Measurements from ENCODE around the gene KCNMA1.
A peak's percentile ranks its signal among the peaks of the same experiment; 100 is the strongest.

KCNMA1 gene

DNA sequence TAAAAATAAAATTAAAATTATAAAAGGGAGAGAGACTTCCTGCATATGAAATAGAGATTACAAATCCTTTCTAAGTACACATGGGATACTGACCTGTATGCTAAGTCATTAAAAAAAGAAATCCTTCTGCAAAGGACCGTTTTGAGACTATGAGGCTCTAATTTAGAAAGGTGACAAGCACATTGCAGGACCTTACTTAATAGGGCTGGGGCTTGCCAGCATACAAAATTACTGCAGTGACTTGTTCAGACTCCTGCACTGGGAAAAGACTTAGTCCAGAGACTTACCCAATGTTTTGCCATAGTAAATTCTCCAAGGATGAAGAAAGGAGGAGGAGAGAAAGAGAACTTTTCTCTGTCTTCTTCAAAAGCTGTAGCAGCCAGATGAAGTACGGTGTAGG, 193.6 kb downstream of the KCNMA1 start:
- DNase-seq, result no peak

GRCh38 chr10:77442699-77443189, 194.9 kb downstream of the KCNMA1 start:
- no peak for DNase-seq

GRCh38 chr10:77441353-77442166, 196.0 kb downstream of the KCNMA1 start:
- DNase-seq, result no peak

- DNase-seq, result no peak
Measured at GRCh38 chr10:77436257-77436975, 201.2 kb downstream of the KCNMA1 start.

DNA sequence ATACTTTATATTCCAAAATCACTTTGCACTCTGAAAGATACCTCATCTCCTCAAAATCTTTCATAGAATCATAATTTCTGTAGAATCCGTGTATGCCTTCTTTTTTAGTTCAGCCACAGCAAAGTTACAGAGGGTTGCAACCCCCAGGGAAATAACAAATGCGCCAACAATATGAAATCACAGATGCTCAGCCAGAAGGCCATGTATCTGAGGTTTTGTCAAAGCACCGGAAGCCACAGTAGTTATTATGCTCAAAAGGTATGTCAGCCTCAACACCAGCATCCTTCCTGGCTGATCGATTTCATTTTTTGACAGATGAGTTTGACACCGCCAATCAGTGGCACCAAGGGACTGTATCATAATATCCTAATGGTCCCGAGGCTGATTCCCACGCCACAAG, 204.1 kb downstream of the KCNMA1 start:
- DNase-seq, result no peak

DNA sequence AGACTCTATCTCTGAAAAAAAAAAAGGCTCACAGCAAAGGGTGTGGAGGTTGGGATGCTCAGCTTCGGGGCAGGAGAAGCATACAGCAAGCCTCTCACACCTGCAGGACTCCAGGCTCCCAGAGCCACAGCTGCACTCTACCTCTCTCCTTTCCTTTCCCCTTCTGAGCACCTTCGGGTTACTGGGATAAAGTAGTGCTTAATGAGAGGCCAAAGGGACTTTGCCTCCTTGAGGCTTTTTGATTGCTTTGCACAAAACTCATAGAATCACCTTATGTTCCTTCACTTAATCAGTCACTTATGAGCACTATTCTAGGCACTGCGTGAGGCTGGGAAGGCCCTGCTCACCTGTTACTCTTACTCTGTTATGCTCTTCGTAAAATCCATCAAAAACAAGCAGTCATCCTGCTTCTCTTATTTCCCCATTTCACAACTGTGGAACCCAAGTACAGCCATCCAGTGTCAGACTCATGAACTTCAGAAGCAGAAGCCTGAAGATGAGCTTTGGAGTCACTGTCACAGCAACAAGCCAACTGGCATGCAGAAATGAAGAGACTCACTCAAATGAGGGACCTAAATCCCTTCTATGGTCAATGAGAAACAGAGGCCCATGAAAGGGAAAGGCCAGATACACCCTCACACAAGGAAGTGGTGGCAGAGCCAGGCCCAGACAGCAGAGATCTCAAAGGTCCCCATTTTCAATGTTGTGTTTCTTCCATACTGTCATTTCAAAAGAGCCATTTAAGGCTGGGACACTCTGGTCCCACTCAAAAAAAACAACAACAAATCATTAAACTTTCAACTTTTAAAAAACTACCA, 205.4 kb downstream of the KCNMA1 start:
- no peak for DNase-seq

GRCh38 chr10:77431209-77431611, 206.4 kb downstream of the KCNMA1 start:
- DNase-seq, result peak; percentile 26

DNA sequence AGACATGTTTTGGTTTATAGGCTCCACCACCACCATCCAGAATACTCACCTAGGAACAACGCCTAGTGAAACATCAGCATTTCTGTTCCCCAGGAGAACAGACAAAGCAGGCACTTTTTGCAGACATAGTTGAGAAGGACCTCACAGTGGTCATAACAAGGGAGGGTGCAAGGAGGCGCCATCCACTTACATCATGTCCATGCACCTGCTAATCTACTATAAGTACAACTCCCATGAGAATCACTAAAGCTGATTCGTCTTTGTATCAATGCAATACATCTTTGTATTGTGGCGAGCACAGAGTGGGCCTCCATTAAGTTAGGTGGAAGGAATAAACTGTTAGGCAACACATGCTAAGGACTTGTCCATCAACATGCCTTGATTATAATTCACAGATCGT, 207.1 kb downstream of the KCNMA1 start:
- DNase-seq, result no peak

DNA sequence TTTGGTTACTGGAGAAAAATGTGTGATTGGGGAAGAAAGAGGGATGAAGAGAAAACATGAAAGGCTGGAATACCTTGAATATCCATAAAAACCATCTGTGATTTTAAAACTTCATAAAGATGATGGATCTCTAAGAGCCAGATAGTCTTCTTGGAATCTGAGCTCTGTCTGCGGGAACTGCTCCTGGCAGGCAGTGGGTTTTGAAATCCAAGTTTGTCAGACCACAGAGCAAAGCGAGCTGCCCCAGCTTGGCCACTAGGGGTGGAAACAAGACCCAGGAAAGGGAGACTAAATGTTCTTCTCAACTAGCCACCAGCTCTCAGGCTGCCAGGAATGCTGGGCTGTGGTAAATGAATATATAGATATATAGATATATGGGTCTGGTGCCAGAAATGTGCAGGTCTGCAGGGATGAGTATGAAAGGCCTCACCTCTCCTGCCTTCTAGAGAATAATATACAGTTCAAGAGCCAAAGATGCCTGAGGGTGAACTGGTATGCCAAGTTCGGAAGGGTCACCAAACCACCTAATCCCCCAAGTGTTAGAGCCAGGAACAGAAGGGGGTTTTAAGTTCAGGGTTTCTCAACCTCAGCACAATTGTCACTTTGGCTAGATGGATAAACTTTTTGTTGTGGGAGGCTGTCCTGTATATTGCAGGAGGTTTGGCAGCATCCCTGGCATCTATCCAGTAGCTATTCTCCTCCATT, 208.8 kb downstream of the KCNMA1 start:
- peak; percentile 83 for DNase-seq

DNA sequence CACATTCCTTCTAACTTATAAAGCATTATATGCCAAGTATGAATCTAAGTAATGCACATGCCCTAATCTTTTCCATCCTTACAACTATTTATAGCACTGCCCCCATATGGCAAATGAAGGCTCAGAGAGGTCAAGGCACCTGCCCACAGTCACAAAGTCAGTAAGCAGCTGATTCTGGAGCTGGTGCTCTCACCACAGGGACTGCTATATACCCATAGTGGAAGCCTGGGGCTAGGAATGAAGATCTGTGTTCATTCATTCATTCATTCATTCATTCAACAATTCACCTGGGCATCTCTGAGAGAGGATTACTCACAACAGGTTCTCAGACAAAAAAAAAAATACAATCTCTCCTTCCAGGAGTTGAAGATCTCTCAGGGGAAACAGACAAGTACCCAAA, 213.4 kb downstream of the KCNMA1 start:
- DNase-seq, result no peak

GRCh38 chr10:77422491-77423338, 214.9 kb downstream of the KCNMA1 start:
- DNase-seq, result peak; percentile 42

GRCh38 chr10:77421591-77421990, 216.0 kb downstream of the KCNMA1 start:
- no peak for DNase-seq

GRCh38 chr10:77420947-77421523, 216.6 kb downstream of the KCNMA1 start:
- DNase-seq, result no peak

GRCh38 chr10:77419979-77420378, 217.6 kb downstream of the KCNMA1 start:
- no peak for DNase-seq

DNA sequence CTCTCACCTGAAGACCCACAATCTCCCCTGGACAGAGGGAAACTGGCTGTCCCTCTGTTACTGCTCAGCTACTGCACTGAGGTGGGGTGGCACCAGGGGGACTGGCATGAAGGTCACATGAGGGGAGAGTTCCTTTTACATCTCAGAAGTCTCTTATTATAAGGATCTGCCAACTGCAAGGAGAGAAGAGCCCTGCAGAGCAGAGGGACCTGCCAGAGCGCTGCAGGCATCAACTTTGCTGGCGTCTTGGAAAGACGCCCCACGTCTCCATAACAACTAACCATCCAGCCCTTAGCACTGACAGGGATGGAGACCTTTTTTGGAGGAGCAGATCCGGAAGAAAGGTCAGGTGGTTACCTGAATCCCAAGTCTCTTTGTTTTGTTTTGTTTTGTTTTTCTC, 218.6 kb downstream of the KCNMA1 start:
- DNase-seq, result no peak

DNA sequence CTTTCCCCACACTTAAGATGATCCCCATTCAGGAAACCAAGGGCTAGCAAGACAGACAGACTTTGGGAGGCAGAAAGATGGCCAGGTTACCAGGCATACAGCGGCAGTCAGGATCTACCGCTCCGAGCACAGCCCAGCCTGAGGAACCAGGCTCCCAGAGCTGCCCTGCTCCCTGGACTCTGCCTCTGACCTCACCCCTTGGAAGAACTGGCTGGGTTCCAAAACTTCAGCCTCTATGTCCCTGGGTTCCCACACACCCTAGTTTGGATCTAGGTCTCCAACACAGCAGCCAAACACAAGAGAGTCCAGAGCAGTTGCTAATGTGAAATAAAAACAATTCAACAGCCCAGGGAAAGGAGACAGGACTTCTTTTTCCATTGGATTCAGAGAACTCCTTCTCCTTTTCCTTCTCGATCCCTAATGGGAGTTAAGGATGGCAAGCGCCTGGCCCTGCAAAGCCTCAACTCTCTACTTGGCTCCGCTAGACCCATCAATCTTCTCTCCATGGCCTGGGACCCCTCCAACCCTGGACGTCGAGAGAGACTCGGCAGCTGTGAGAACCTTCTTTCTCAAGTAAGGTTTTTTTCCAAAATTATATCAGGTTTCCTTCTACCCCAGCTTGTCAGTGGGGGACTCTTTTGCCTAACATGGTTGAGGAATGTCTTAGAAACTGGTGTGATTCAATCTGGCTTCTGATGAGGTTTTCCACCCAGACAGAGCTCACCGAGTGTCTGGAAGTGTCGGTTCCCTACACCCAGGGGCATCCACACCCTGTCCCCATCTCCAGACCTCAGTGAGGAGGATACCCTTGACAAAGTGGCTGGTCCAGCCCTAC, 219.6 kb downstream of the KCNMA1 start:
- DNase-seq, result peak; percentile 72

GRCh38 chr10:77417359-77417758, 220.2 kb downstream of the KCNMA1 start:
- DNase-seq, result no peak

DNA sequence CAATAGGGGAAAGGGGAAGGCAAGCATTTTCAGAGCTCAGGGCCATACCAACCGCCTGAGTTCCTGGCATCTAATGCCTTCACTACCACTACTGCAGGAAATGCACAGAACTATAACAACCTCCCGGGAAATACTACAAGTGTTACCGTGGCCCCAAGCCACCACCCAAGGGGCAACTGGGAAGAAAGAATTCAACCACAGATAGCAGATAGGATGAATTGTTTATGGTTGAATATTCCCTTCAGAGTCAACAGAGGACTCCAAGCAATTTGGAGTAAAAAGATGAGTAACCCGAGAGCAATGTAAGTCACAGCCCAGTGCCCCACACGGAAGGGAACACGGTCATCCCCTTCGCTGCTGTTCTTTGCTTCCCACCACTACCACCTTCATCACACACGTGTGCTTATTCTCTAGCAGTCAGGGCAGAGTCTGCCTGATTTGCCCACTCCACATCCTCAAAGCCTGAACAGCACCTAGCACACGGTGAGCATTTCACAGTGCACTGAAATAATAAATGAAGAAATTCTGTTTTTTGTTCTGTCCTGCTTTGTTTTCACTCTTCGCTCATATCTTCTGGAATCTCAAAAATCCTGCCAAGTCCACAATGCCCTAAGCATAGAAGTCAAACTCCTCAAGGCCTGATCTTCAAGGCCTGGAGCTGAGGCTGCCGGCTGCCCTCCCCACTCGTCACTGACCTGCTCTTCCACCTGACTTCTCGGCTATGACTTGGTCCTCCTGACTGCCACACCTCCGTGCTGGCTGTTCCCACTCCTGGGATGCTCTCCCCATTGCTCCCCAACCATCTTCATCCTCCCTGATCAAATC, 221.1 kb downstream of the KCNMA1 start:
- DNase-seq, result peak; percentile 96

DNA sequence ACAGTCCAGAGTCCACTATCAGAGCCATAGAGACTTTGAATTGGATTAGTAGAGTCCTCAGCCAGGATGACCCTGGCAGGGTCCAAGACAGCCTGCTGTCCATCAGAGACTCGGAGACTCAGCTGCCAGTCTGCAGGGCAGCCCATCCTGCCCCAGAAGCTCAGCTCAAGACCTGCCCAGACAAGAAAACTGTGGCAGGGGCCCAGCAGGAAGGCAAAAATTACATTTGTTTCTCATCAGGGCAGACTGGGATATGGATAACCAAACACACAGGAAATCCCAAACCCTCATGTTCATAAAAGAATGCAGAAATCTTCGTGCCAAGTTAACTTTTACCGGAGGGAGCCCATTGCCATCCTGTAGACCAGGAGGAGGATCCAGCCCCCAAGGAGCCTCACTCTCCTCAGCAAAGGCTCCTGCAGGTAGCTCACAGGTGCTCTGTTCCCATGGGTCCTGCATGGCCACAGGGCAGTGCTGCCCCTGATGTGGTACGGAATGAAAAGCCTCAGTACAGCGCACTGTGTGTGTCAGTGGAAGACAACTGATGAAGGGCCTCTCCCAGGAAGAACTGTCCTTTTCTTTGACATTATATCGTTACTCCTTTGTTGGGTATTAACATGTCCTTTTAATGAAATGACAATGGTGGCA, 222.2 kb downstream of the KCNMA1 start:
- peak; percentile 58 for DNase-seq
